ENCODE measurements around the gene ZRANB1. TPM values are rescaled to one million over a fixed set of nuclear protein-coding genes. Genes with fewer than 3 reads are reported as not detected.

ZRANB1 gene
- total RNA-seq, 1 donor from 2014 or later: 18.7 TPM

- H3K36me3 ChIP-seq: no peaks in the 10 kb centered on the region
- no peak for TF ChIP-seq CTCF (IDR thresholded peaks at IDR 0.05)
- no peaks in the 10 kb centered on the region for H3K9me3 ChIP-seq
- H3K4me1 ChIP-seq: peaks cover 38% of the 10 kb centered on the region
- H3K27me3 ChIP-seq (ENCODE audit: low read depth): no peaks in the 10 kb centered on the region
- H3K4me3 ChIP-seq: no peak overlapping the region
- DNase-seq (peak; percentile 57), ATAC-seq (peak; percentile 56 to 58)
- no peak overlapping the region for H3K27ac ChIP-seq
- intact Hi-C loops (cut with DNase I): no loop called here
These were observed 15.6 kb downstream of the ZRANB1 start for GRCh38 chr10:124957404-124957947.

- ATAC-seq (no peak), DNase-seq (no peak)
- peaks cover 31% of the 10 kb centered on the region for H3K4me1 ChIP-seq
- no peak overlapping the region for H3K4me3 ChIP-seq
- peaks cover 3% of the 10 kb centered on the region for H3K36me3 ChIP-seq
- TF ChIP-seq CTCF (IDR thresholded peaks at IDR 0.05): no peak
- no peak overlapping the region for H3K27ac ChIP-seq
- no peaks in the 10 kb centered on the region for H3K27me3 ChIP-seq (ENCODE audit: low read depth)
- intact Hi-C loops (cut with DNase I): no loop called here
- no peaks in the 10 kb centered on the region for H3K9me3 ChIP-seq
These were observed 17.6 kb downstream of the ZRANB1 start for GRCh38 chr10:124959564-124959963.

DNA sequence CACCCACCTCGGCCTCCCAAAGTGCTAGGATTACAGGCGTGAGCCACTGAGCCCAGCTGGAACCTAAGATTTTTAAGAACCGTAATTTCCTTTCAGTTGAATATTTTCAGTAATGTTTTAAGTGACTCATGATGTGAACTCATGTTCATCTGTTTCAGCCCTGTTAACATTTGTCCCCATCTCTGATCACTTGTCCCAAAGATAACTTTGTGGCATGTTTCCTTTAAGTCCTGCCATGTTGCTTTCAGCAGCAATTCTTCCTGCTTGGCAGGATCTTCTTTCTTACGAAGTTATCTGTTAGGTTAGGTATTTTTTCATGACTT lies 19.3 kb downstream of the ZRANB1 start:
- no peak for TF ChIP-seq CTCF (IDR thresholded peaks at IDR 0.05)
- Histone ChIP-seq H3K4me1 (peaks cover 21% of the 10 kb centered on the region), H3K27ac (no peak overlapping the region), H3K27me3 (ENCODE audit: low read depth) (no peaks in the 10 kb centered on the region), H3K36me3 (peaks cover 5% of the 10 kb centered on the region), H3K4me3 (no peak overlapping the region), H3K9me3 (no peaks in the 10 kb centered on the region)
- DNase-seq: no peak
- no peak for ATAC-seq
- intact Hi-C loops (cut with DNase I): no loop called here

DNA sequence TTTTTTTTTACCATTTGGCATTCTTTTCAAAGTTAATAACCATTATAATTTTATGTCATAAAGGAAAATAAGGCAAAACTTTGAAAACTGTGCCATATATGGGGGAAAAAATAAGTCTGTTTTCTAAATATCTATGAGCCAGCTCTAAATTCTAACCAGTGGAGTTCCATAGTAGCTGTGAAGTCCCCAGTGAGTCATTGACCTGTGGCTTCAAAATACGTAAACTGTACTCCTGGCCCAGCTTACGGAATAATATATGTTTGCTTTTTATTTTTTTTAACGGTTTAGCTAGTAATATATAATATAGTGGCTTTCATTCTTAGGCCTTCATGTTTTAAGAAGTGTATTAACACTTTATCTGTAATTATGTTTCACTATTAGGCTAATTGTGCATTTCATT lies 20.5 kb downstream of the ZRANB1 start:
- intact Hi-C loops (cut with DNase I): no loop called here
- Histone ChIP-seq H3K27ac (no peak overlapping the region), H3K4me3 (no peak overlapping the region), H3K4me1 (peaks cover 9% of the 10 kb centered on the region), H3K36me3 (peaks cover 17% of the 10 kb centered on the region), H3K9me3 (no peaks in the 10 kb centered on the region), H3K27me3 (ENCODE audit: low read depth) (no peaks in the 10 kb centered on the region)
- no peak for TF ChIP-seq CTCF (IDR thresholded peaks at IDR 0.05)
- ATAC-seq: no peak
- no peak for DNase-seq

- H3K4me1 ChIP-seq: no peaks in the 10 kb centered on the region
- ATAC-seq: no peak
- H3K27ac ChIP-seq: no peak overlapping the region
- H3K36me3 ChIP-seq: peaks cover 34% of the 10 kb centered on the region
- intact Hi-C loops (cut with DNase I): no loop called here
- no peaks in the 10 kb centered on the region for H3K9me3 ChIP-seq
- DNase-seq: no peak
- no peak for TF ChIP-seq CTCF (IDR thresholded peaks at IDR 0.05)
- H3K4me3 ChIP-seq: no peak overlapping the region
- H3K27me3 ChIP-seq (ENCODE audit: low read depth): no peaks in the 10 kb centered on the region
These were observed 22.2 kb downstream of the ZRANB1 start for GRCh38 chr10:124963866-124964720.

Data from lower lobe of right lung (tissue), 2 donors.